Activated naive CD4-positive, alpha-beta T cell (primary cell): ENCODE data around the gene TRMT10C.
"Not testable (repeated sequence)": the region's sequence is repeated elsewhere in the genome, so short reads cannot be mapped to it uniquely, and the experiment has no call there.

Experiments used
- DNase-seq, 4 experiments: peaks; one replicate each; lab custom pipeline; 2025; lab: John Stamatoyannopoulos, UW

Gene TRMT10C

DNA sequence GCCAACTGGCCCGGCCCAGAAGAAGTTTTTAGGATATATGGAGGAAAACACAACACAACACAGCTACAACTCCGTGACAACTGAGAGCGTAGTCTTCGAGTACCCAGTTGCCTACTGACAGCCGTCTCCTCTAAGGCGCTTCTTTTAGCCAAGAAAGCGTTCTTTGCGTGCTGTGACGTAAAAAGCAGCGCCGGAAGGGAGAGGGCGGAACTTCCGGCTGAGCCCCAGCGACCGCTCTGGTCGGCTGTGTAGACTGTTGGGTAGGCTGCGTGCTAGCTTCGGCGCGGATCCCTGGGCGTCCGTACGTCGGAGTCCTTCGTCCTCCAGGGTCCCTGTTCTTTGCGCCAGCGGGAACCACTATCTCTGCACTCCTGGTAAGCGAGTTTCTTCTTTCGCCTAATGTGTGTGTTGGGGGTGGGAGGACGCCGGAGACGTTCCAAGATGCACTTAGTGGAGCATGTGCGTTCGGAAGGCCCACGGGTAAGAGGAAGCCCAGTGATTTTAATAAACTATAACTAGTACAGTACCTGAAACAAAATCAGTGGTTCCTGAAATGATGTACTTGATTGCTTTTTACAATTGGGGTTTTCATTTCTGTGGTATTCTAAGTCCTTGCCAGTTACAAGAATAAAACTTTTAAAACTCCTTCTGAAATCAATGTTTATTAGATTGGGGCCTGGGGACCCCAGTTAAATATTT, at the start of gene TRMT10C:
TRMT10C (plus strand) TSS at position 239 of the 699 bp plus-strand sequence. CDS start 2,914 bp downstream, outside the sequence.
- DNase-seq, result peak; percentile 70 to 89 (median 84)

DNA sequence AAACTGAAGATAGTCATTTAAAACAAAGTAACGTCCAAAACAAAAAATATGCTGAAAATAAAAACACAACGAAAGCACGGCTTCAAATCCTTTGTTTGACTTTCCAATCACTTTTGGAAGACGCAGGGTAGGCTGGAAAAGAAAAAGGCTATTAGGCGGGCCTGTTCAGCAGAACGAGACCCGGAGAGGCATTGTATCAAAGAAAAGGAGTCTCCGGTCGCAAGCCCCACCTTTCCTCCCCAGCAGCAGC, 49.3 kb upstream of the TRMT10C start:
- no peak for DNase-seq

DNA sequence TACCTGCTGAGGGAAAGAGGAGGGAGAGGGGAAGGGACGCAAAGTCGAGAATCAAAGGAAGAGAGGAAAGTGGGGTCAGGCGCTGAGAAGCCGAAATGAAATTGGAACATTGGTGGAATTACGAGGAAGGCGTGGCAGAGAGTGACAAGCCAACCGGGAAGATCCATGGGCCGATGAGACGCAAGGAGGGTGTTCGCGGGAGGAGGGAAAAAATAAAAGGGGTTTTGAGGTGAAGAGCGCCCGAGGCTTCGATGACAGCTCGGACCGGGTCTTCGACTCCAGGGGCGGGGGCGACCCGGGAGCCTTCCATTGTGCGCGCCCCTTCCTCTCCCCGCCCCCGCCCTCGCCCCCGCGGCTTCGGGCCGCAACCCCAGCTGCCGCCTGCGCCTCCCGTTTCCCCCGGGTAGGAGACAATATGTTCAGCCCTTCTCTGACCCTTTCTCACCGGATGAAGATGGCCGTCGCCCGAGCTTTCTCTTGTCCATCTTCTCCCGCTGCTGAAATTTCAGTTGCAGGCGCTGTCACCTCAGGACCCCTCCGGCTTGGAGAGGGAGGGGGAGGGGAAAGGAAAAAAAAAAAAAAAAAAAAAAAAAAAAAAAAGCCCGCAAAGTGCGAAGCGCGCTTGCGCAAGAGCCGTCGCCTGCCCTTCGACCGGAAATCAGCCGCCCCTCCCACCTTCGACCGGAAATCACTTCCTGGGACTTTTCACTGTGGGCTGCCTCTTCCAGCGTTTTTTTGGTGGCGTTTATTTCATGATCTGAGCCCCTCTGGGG, 48.8 kb upstream of the TRMT10C start, which contains the start of gene SENP7:
SENP7 (minus strand) TSS at position 567 of the 773 bp plus-strand sequence; CDS start at position 485, 82 bp downstream.
- peak; percentile 28 to 66 (median 46) for DNase-seq

DNA sequence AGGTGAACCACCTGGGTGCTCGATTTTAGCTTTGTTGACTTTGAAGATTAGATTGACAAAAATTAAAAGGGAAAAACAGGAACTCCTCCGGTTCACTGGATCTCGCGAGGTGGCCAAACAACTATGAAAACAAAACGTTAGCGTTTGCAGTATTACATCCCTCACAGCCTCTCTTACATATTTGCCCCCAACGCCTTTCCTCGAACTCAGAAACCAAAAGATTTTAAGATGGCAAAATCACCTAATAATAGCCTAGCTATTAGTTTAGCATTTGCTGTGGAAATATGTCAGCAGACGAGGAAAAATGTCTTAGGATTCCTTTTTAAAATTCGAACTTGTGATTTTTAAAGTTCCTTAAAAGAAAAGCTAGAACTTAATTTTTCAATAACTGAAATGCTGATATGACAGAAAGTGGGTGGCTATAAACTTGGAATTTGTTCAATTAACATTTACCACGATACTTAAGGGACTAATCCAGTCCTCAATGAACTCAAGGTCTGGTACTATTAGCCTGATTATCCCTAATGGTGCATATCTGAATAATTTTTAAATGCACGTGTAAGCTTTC, 48.2 kb upstream of the TRMT10C start:
- no peak for DNase-seq

DNA sequence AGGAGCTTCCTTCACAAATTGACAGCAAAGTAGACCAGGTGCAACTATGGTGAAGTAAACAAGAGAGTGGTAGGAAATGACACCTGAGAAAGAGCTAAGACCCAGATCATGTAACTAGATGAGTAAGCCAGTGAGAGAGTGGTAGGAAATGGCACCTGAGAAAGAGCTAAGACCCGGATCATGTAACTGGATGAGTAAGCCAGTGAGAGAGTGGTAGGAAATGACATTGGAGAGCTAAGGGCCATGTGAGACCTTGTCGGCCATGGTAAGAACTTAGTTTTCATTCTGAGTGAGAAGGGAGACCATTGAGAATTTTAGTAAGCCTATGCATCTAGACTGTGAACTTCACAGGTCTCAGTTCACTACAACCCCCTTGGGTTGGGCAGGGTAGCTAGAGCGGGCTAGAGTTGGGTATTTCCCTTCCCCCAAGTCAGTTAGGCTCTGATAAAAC, 43.2 kb upstream of the TRMT10C start:
- no peak for DNase-seq

DNA sequence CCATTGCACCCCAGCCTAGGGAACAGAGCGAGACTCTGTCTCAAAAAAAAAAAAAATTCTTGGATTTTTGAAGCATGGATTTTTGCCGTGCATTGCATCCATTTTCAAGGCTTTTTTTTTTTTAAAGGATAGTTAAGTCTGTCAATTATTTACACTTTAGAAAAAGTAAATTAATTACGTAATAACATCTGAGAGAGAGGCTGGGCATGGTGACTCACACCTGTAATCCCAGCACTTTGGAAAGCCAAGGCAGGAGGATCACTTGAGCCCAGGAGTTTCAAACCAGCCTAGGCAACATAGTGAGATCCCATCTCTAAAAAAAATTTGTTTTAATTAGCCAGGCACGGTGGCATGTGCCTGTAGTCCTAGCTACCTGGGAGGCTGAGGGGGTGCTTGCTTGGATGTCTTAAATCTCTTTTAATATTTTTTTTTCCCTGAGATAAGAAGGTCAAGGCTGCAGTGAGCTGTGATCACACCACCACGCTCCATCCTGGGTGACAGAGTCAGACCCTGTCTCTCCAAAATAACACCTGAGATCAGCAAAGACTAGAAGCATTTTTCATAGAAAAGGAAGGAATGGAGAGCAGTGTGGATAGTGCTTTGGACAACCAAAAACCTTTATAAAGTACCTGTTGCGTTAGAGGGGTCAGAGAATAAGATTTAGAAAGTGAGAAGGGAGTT, 41.8 kb upstream of the TRMT10C start:
- no peak for DNase-seq

DNA sequence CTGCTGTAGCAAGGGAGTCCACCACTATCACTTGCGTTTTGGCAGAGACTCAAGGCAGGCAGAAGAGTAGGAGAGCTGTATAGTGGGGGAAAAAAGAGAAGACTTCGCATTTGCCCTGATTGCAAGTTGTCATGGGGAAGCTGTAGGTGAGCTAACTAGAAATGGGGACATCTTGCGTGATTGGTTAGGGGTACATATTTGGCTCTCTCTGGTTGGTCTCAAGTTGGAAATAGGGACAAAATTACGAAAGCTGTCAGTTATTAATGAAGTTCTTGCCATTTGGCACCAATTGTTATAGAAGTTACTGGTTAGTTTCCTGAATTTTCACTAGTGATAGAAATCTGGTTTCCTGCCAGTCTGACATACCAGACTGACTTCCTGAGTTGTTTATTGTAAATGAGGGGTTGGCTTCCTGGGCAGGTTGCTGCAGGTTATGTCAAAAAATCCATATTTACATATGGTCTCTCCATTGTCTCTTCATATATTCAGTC, 40.4 kb upstream of the TRMT10C start:
- DNase-seq, result no peak

DNA sequence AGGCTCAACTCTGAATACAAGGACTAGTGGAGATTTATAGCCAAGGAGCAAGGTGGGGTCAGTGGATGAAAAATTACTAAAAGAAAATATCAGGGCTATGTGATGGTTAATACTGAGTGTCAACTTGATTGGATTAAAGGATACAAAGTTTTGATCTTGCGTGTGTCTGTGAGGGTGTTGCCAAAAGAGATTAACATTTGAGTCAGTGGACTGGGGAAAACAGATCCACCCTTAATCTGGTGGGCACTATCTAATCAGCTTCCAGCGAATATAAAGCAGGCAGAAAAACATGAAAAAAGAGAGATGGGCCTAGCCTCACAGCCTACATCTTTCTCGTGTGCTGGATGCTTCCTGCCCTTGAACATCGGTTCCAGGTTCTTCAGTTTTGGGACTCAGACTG, 34.2 kb upstream of the TRMT10C start:
- no peak for DNase-seq

DNA sequence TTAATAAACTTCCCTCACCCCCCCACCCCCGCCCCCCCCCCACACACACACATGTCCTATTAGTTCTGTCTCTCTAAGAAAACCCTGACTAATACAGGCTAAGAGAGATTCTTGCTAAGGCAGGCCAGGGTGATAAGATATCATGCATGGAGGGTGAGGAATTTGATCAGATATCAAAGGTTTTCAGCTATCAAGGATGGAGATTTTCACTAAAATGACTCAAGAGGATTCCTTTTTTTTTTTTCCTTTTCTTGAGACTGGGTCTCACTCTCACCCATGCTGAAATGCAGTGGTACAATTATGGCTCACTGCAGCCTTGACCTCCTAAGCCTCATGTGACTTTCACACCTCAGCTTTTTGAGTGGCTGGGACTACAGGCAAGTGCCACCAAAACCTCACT, 33.8 kb upstream of the TRMT10C start:
- DNase-seq, result no peak

DNA sequence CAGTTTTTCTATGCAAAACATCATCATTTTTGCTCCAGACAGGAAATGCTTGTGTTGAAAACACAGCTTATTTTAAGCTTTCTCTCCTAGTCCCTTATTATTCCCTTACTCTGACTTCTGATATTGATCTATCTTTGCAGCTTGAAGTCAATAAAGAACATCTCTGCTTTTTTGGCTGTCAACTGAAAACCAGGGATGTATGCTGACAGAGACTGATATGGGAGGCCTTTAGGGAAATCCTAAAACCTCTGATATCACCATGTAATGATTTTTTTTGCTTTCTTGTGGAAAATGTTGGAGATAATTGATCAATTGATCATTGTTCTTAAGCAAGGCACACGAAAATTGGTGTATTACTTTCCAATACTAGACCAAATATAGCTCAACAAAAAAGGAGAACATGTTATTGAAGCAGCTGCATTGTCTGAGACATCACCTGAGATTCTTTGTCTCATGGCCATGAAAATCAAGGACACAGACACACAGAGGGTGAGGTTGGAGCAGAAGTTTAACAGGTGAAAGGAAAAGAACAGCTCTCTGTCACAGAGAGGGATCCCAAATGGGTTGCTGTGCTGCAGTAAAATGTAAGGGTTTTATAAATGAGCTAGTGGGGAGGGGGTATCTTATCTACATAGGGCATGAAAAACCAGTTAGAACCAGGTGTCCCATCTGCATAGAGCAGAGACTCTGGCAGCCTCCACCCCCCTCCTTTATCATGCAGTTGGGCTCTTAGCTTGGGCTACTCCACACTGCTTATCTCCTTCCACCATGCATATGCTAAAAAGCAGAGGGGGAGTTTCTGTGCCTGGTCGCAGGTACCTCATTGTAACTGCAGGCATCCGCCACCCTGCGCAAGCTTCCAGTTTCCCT, 31.6 kb upstream of the TRMT10C start:
- no peak for DNase-seq

DNA sequence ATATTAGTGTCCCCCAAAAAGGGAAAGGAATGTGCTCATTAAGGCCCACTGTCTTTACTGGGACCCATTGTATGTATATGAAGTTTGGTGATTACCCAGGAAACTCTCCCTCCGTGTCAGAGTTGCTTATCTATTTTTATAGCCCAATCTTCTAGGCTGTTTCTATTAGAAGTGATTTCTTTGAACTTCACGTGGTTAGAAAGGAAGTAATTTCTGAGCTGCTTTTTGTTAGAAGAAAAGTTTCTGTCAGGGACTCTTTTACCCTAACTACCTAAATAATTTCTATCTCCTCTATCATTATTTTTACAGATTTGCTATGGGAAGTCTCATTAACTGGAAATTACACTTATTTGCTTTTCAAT, 31.0 kb upstream of the TRMT10C start:
- DNase-seq, result no peak

DNA sequence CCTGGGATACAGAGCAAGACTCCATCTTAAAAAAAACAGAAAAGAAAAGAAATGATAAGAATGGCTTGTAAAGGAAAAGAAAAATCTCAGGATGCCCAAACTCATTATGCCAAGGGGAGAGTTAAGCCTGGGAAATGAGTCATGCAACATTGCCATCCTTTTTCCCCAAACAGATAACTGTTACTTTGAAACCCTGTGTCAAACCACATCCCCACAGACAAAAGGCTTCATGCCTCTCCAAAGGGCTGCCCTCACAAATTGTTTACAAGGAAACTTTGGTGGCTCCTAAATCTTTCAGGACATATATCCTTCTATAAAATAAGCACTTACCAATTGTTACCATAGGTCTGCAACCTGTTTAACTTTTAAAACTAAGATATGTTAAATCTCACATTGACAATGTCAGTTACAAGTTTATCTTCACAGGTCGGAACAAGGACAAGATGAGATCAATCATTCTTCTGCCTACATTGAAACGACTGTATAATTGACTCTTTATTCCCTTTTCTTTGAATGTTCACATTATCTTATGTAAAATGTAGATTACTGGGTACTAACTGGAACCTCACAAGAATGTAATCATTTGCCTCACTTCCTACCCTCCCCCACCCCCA, 30.1 kb upstream of the TRMT10C start:
- DNase-seq, result no peak

DNA sequence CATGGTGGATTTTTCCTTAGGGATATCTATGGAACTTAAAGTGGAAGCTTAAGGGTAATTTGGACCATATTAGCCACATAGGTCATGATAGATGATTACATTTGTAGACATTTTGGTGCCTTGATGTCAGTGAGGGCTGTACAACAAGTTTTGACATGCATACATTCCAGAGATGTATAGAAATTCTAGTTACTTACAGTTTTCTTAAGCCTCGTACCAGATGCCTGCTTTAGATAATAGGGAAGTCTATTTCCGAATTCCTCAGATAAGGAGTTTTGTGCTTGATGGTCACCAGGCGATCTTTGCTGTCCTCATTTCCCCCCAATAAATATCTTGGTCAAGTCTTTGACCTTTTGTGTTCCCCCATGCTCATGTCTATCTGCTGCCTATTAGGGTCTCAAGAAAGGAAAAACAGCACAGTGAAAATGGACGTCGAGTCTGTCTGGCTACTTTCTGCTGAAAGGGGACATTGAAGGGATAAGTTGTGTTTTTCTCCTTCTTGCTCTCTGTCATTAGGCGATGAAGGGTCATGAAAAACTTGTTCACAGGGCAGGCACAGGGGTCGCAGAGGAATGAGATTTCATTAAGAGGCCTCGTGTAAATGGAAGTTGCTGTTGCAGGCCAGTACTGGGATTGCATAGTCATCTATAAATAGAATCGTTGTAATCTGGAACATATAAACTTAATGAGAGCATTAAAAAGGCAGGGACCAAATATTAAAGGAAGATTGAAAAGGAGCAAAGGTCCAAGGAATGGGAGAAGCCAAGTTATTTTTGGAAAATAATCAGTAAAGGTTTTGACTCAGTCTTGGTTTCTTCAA, 28.7 kb upstream of the TRMT10C start:
- DNase-seq, result no peak

DNA sequence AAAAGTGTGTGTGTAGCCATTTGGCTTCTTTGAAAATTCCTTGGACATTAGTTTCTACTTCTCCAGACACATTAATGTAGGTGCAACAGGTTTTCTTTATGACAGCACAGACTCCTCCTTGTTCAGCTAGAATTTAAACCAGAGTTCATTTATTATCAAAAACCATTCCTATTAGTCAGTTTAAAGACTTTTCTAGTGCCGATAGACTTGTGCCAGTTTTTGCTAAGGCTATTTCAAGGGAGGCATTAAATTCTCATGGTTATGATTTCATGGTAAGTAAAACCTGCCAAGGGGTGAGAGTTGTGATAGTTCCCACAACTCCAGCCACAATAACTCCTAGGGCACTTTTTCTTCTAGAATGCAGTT, 28.1 kb upstream of the TRMT10C start:
- DNase-seq, result no peak

DNA sequence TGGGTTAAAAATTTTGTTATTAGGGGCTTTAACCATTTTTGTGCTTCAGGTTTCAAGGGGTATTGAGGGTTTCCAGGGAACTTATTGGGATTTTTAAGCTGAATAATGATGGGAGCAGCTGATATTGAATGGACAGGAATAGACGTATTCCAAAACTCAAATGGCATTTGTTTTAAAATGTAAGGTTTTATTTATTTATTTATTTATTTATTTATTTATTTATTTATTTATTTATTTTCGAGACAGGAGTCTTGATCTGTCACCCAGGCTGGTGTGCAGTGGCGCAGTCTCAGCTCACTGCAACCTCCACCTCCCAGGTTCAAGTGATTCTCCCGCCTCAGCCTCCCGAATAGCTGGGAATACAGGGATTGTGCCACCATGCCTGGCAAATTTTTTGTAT, 26.4 kb upstream of the TRMT10C start:
- DNase-seq, result no peak

DNA sequence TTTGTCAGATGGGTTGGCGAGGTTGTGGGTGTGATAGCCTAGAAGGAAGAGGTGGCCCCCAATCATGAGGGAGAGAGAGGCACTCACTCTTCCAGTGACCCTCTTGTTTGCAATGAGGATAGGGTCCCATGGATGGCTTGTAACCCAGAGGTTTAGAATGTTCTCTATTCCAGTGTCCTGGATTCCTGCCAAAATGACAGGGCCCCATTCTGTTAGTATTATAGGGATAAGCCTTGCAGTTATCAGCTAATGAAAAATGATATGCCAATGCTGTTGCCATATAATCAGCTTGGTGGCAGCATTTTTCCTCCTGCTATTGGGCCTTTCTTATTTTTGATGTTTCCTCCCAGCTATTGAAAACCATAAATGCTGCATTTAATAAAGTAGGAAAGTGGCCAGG, 25.4 kb upstream of the TRMT10C start:
- DNase-seq, result no peak

DNA sequence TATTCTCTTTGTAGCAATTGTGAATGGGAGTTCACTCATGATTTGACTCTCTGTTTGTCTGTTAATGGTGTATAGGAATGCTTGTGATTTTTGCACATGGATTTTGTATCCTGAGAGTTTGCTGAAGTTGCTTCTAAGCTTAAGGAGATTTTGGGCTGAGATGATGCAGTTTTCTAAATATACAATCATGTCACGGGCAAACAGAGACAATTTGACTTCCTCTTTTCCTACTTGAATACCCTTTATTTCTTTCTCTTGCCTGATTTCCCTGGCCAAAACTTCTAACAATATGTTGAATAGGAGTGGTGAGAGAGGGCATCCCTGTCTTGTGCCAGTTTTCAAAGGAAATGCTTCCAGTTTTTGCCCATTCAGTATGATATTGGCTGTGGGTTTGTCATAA, 24.7 kb upstream of the TRMT10C start:
- not testable (repeated sequence) for DNase-seq

DNA sequence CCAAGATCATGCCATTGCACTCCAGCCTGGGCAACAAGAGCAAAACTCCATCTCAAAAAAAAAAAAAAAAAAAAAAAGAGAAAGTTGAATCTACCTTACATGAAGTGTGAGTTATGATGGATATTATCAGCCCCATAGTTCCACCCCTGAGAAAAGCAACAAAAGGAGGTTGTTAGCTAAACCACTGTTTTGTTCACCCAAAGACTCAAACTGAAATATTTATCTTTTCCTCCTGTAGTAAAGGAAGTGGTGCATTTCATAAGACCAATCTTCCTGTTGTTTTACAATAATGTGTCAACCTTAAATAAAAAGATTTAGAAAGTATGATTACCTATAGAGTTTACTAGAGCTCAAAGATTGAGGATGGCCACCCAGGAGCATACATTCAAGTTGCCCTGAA, 18.7 kb upstream of the TRMT10C start:
- DNase-seq, result no peak

DNA sequence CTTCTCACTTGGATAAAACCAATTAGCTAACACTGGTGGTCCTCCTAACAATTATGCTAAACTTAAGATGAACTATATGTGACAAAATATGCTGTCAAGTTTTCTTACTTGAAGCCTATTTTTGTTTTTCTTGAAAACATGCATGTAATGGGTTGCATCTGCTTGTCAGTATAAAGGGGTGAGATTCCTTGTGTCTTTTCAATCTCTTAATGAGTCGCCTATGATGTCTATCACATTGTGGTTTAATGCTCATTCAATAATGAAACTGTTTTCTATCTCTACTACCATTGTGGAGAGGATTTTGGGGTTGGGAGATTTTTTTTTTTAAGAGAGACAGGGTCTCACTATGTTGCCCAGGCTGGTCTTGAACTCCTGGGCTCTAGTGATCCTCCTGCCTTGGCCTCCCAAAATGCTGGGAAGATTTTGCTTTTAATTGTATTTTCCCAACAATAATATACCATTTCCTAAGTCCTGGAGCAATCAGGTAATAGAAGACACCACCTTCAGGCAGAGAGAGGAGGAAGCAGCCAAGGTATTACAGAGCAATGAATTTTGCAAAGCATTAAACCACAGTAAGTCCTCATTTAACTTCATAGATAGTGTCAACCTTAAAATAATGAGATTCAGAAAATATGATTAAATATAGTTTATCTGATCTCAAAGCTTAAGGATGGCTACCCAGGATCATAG, 17.4 kb upstream of the TRMT10C start:
- no peak for DNase-seq
